ENCODE results near the gene SERPINB12.

DNA sequence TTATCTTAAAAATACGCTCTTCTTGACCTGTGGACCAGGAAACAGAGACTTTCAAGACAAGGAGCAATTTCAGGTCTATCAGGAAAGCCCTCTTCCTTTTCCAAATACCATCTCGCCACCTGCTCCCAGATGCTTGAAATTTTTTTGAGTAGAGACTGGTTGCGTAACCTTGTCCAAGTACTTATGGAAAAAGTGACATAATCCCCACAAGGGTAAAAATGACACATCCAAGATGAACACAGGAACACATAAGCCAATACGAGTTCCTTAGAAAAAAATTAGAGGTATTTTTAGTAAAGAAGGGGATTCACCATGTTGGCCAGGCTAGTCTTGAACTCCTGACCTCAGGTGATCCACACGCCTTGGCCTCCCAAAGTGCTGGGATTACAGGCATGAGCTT lies 46.7 kb downstream of the SERPINB12 start:
- TF ChIP-seq, protein P1, sequence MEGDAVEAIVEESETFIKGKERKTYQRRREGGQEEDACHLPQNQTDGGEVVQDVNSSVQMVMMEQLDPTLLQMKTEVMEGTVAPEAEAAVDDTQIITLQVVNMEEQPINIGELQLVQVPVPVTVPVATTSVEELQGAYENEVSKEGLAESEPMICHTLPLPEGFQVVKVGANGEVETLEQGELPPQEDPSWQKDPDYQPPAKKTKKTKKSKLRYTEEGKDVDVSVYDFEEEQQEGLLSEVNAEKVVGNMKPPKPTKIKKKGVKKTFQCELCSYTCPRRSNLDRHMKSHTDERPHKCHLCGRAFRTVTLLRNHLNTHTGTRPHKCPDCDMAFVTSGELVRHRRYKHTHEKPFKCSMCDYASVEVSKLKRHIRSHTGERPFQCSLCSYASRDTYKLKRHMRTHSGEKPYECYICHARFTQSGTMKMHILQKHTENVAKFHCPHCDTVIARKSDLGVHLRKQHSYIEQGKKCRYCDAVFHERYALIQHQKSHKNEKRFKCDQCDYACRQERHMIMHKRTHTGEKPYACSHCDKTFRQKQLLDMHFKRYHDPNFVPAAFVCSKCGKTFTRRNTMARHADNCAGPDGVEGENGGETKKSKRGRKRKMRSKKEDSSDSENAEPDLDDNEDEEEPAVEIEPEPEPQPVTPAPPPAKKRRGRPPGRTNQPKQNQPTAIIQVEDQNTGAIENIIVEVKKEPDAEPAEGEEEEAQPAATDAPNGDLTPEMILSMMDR (IDR thresholded peaks at IDR 0.05; ENCODE audit: insufficient read depth, low read depth, low read length): no peak
- no peak for TF ChIP-seq EZH2 (IDR thresholded peaks at IDR 0.05; ENCODE audit: insufficient read depth, low read length)

Measured in astrocyte (in vitro differentiated cells and primary cell).